CD4-positive, alpha-beta T cell treated with Interleukin-4 for 1 hour (primary cell): ENCODE data around the gene HMG20A.

Source experiments
- DNase-seq, 2 donors: peaks; one replicate each; pipeline ENCODE4 v3.0.0-alpha.2; 2020 to 2022

Gene HMG20A

GRCh38 chr15:77436822-77437221 is 16.1 kb downstream of the HMG20A start:
- no peak for DNase-seq

GRCh38 chr15:77437264-77437663 is 16.6 kb downstream of the HMG20A start:
- no peak for DNase-seq

- no peak for DNase-seq
Observed at GRCh38 chr15:77440378-77440999, 19.8 kb downstream of the HMG20A start.

GRCh38 chr15:77446840-77447390 is 26.2 kb downstream of the HMG20A start:
- no peak for DNase-seq

GRCh38 chr15:77454265-77454664 is 33.6 kb downstream of the HMG20A start:
- DNase-seq, result no peak

- no peak for DNase-seq
Observed at GRCh38 chr15:77454951-77455350, 34.3 kb downstream of the HMG20A start.

GRCh38 chr15:77455696-77456321 is 35.1 kb downstream of the HMG20A start:
- DNase-seq, result no peak

GRCh38 chr15:77456746-77457145 is 36.1 kb downstream of the HMG20A start:
- DNase-seq, result no peak

- peak in 1 of 2 donors; percentile 5 for DNase-seq
Observed at GRCh38 chr15:77457191-77457904, 36.7 kb downstream of the HMG20A start.

GRCh38 chr15:77457905-77458265 is 37.2 kb downstream of the HMG20A start:
- DNase-seq, result no peak

- no peak for DNase-seq
Observed at GRCh38 chr15:77459031-77459430, 38.3 kb downstream of the HMG20A start.

GRCh38 chr15:77461486-77461885 is 40.8 kb downstream of the HMG20A start:
- no peak for DNase-seq

GRCh38 chr15:77464129-77464865 is 43.6 kb downstream of the HMG20A start:
- no peak for DNase-seq

GRCh38 chr15:77466521-77466920 is 45.8 kb downstream of the HMG20A start:
- DNase-seq, result no peak

- no peak for DNase-seq
Observed at GRCh38 chr15:77468896-77469295, 48.2 kb downstream of the HMG20A start.

- DNase-seq, result no peak
Observed at GRCh38 chr15:77470235-77470634, 49.5 kb downstream of the HMG20A start.

- no peak for DNase-seq
Observed at GRCh38 chr15:77473328-77473727, 52.6 kb downstream of the HMG20A start.

GRCh38 chr15:77474310-77474988 is 53.8 kb downstream of the HMG20A start:
- no peak for DNase-seq

- no peak for DNase-seq
Observed at GRCh38 chr15:77475001-77475400, 54.3 kb downstream of the HMG20A start.

GRCh38 chr15:77475898-77476297 is 55.2 kb downstream of the HMG20A start:
- no peak for DNase-seq

GRCh38 chr15:77476995-77477394 is 56.3 kb downstream of the HMG20A start:
- DNase-seq, result no peak

GRCh38 chr15:77478051-77478450 is 57.4 kb downstream of the HMG20A start:
- DNase-seq, result no peak

- DNase-seq, result no peak
Observed at GRCh38 chr15:77479015-77479414, 58.3 kb downstream of the HMG20A start.
